ENCODE results near the gene PLCD3. TPM values are rescaled to one million over a fixed set of nuclear protein-coding genes. Genes with fewer than 3 reads are reported as not detected.

The PLCD3 gene
- polyA plus RNA-seq, 1 donor (not counting 4 experiments of a cell fraction or from before 2014, with no cell fraction given), result 53.3 TPM

DNA sequence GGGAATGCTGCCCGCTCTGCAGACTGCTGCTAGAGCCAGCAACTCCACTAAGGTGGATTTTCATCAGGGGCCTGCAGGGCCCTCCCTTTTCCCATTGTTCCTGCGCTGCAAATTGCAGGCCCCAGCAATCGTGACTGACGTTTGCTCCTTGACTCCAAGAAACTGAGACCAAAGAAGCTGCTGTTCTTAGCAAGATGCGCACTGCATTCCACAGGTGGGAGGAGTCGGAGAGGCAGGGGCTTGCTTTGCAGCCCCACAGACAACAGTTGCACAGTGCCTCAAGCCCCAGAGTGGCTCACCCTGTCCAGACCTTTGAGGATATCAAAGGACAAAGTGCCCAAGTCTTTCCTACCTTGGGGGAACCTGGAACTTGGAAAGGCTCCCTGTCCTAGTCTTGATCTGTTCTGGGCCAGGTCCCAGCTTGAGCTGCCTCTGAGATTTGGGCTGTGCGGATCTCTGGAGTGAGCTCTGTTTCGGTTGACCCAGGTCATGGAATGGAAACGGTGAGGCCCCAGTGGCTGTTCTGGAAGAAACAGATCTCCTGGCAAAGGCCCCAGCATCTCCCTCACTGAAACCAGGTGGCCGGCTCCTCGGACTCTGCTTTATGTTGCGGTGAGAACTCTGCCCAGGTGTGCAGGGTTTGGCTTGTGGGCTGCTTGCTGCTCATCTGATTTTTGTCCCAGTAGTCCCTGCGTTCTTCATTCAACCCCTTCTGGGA, 24.9 kb downstream of the PLCD3 start:
- Histone ChIP-seq H3K4me2 (ENCODE audit: control insufficient read depth, extremely low read depth, insufficient read depth, low read depth, low read length) (no peak overlapping the region), H3K9me3 (ENCODE audit: control insufficient read depth, low read depth, low read length) (no peaks in the 10 kb centered on the region), H4K20me1 (ENCODE audit: control insufficient read depth, extremely low read depth, insufficient read depth, low read length) (peaks cover 9% of the 10 kb centered on the region), H3K36me3 (ENCODE audit: control insufficient read depth in 2 of 2, extremely low read depth in 1 of 2, insufficient read depth in 2 of 2, low read length in 2 of 2) (peaks cover 50 to 57% of the 10 kb centered on the region in 2 experiments), H3K9ac (ENCODE audit: control insufficient read depth, extremely low read depth, insufficient read depth, low read length) (no peak overlapping the region), H3K9me1 (ENCODE audit: control insufficient read depth, extremely low read depth, insufficient read depth, low read length) (no peaks in the 10 kb centered on the region), H3K27me3 (ENCODE audit: control insufficient read depth, extremely low read depth, insufficient read depth, low read length) (no peaks in the 10 kb centered on the region), H3K79me2 (ENCODE audit: control insufficient read depth, insufficient read depth, low read length) (no peaks in the 10 kb centered on the region), H3K27ac (ENCODE audit: control insufficient read depth, insufficient read depth, low read length) (no peak overlapping the region), H2AFZ (ENCODE audit: control insufficient read depth, low read length) (no peak overlapping the region), H3K4me1 (ENCODE audit: control insufficient read depth, extremely low read depth, insufficient read depth, low read length) (peaks cover 14% of the 10 kb centered on the region), H3K4me3 (ENCODE audit: control insufficient read depth in 2 of 3, extremely low read depth in 1 of 3, insufficient read depth in 2 of 3, low read depth in 1 of 3, low read length in 3 of 3) (no peak overlapping the region)
- no peak for FAIRE-seq
- dilution Hi-C loops (cut with MboI; ENCODE audit: extremely low pct_ligation_motif_present, low sequenced_read_pairs), result no loop called here
- no peak for TF ChIP-seq EZH2 (IDR thresholded peaks at IDR 0.05; ENCODE audit: low read length)
- TF ChIP-seq, protein P1, sequence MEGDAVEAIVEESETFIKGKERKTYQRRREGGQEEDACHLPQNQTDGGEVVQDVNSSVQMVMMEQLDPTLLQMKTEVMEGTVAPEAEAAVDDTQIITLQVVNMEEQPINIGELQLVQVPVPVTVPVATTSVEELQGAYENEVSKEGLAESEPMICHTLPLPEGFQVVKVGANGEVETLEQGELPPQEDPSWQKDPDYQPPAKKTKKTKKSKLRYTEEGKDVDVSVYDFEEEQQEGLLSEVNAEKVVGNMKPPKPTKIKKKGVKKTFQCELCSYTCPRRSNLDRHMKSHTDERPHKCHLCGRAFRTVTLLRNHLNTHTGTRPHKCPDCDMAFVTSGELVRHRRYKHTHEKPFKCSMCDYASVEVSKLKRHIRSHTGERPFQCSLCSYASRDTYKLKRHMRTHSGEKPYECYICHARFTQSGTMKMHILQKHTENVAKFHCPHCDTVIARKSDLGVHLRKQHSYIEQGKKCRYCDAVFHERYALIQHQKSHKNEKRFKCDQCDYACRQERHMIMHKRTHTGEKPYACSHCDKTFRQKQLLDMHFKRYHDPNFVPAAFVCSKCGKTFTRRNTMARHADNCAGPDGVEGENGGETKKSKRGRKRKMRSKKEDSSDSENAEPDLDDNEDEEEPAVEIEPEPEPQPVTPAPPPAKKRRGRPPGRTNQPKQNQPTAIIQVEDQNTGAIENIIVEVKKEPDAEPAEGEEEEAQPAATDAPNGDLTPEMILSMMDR (optimal IDR thresholded peaks at IDR 0.05 in 1 of 3, IDR thresholded peaks at IDR 0.05 in 1 of 3, conservative IDR thresholded peaks at IDR 0.05 in 1 of 3; ENCODE audit: extremely low read depth in 1 of 3, insufficient read depth in 2 of 3, low read length in 3 of 3), result no peak
- DNase-seq (ENCODE audit: low read depth, low spot score), result no peak

DNA sequence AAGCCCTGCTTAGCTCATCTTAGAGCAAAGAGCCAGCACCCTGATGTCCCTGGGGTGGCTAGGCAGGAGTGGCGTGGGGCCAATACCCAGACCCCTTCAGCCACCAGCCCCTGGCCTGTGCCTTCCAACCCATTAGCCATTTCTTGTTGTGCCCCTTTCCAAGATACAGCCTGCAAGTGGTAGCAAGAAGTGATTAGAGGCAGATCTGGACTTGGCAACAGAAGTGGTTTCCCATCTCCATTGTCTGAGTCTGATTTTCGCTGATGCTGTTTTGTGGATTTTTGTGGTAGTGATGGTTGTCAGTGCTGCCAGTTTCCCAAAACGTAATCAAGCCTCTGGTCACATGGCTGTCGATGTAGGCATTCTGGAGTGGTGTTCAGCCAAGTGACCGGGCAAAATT, 25.7 kb downstream of the PLCD3 start:
- dilution Hi-C loops (cut with MboI; ENCODE audit: extremely low pct_ligation_motif_present, low sequenced_read_pairs), result no loop called here
- peaks cover 52 to 57% of the 10 kb centered on the region in 2 experiments for H3K36me3 ChIP-seq (ENCODE audit: control insufficient read depth in 2 of 2, extremely low read depth in 1 of 2, insufficient read depth in 2 of 2, low read length in 2 of 2)
- H3K27ac ChIP-seq (ENCODE audit: control insufficient read depth, insufficient read depth, low read length), result no peak overlapping the region
- no peaks in the 10 kb centered on the region for H3K9me3 ChIP-seq (ENCODE audit: control insufficient read depth, low read depth, low read length)
- DNase-seq (ENCODE audit: low read depth, low spot score), result no peak
- peaks cover 22% of the 10 kb centered on the region for H3K4me1 ChIP-seq (ENCODE audit: control insufficient read depth, extremely low read depth, insufficient read depth, low read length)
- no peak for FAIRE-seq
- peaks cover 9% of the 10 kb centered on the region for H4K20me1 ChIP-seq (ENCODE audit: control insufficient read depth, extremely low read depth, insufficient read depth, low read length)
- H3K4me3 ChIP-seq (ENCODE audit: control insufficient read depth in 2 of 3, extremely low read depth in 1 of 3, insufficient read depth in 2 of 3, low read depth in 1 of 3, low read length in 3 of 3), result no peak overlapping the region
- H3K79me2 ChIP-seq (ENCODE audit: control insufficient read depth, insufficient read depth, low read length), result no peaks in the 10 kb centered on the region
- H3K27me3 ChIP-seq (ENCODE audit: control insufficient read depth, extremely low read depth, insufficient read depth, low read length), result no peaks in the 10 kb centered on the region
- no peak overlapping the region for H3K4me2 ChIP-seq (ENCODE audit: control insufficient read depth, extremely low read depth, insufficient read depth, low read depth, low read length)
- no peak overlapping the region for H2AFZ ChIP-seq (ENCODE audit: control insufficient read depth, low read length)
- no peaks in the 10 kb centered on the region for H3K9me1 ChIP-seq (ENCODE audit: control insufficient read depth, extremely low read depth, insufficient read depth, low read length)
- H3K9ac ChIP-seq (ENCODE audit: control insufficient read depth, extremely low read depth, insufficient read depth, low read length), result no peak overlapping the region
- TF ChIP-seq, protein P1 (optimal IDR thresholded peaks at IDR 0.05 in 1 of 3, IDR thresholded peaks at IDR 0.05 in 1 of 3, conservative IDR thresholded peaks at IDR 0.05 in 1 of 3; ENCODE audit: extremely low read depth in 1 of 3, insufficient read depth in 2 of 3, low read length in 3 of 3), result no peak
